NT2/D1 (cell line): ENCODE measurements around the gene RBM5.

ENCODE experiments used
- DNase-seq: peaks from one replicate; pipeline ENCODE4 v3.0.0-alpha.2; 2011; ENCODE audit warnings: low read depth, low spot score
- H3K27me3 ChIP-seq: 2 replicates; pipeline ENCODE4 v1.6.0; 2011; ENCODE audit warnings: mild to moderate bottlenecking; ENCODE audit not compliant: insufficient read length, insufficient read depth
- H3K36me3 ChIP-seq: 2 replicates; pipeline ENCODE4 v1.6.1; 2011; ENCODE audit warnings: mild to moderate bottlenecking, low read length, mixed read lengths; ENCODE audit not compliant: insufficient read depth, insufficient read length
- H3K4me1 ChIP-seq: 2 replicates; pipeline ENCODE4 v1.5.1; 2011; ENCODE audit not compliant: insufficient read depth, insufficient read length
- H3K4me3 ChIP-seq: 2 replicates; pipeline ENCODE4 v1.5.1; 2011; ENCODE audit warnings: low read depth; ENCODE audit not compliant: insufficient read length
- H3K9ac ChIP-seq: 2 replicates; pipeline ENCODE4 v1.6.0; 2011; ENCODE audit warnings: low read depth; ENCODE audit not compliant: insufficient read length
- H3K9me3 ChIP-seq: 2 replicates; pipeline ENCODE4 v1.5.1; 2011; ENCODE audit warnings: mild to moderate bottlenecking, low read length; ENCODE audit not compliant: insufficient read depth
- SUZ12 ChIP-seq: IDR thresholded peaks from 2 replicates; pipeline ENCODE4 v1.6.1; 2011; ENCODE audit not compliant: insufficient read length, insufficient read depth; ENCODE audit errors: extremely low read depth
- YY1 ChIP-seq: IDR thresholded peaks from 2 replicates; pipeline ENCODE4 v1.6.1; 2011; ENCODE audit not compliant: insufficient read length, insufficient read depth
- ZNF274 ChIP-seq: IDR thresholded peaks from 2 replicates; pipeline ENCODE4 v1.6.1; 2011; ENCODE audit warnings: mild to moderate bottlenecking, low read depth, low read length

Gene RBM5

DNA sequence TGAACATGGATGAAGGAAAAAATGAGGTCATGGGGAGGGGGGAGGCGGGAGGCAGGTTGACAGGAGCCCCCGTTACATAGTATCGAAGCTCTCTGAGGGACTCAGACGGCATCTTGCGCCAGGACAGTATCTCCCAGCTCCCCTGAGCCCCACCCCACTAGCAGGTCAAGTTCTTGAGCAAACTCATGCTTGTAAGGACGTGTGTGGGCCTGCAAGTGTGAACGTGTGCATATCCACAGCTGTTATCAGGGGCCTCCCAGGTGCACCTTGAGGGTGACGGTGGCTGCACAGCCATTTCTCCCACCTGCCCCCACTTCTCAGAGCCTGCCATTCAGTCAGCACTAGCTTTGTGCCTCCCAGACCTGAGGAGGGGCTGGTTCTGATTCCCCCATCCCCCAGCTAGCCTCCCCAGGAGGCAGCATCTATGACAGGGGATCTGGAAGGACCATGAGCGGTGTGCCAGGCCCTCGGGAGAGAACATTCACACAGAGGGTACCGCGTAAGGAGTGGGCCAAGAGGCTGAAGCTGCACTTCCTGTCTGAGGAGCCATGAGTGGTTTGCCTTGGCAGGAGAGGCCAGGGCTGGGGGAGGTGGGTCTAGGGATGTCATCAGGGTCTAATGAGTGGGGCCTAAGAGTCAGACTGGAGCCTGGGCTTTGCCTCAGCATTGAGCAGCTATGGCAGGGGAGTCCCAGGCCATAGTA, 69.3 kb downstream of the RBM5 start:
- H3K9me3 ChIP-seq, result no peaks in the 10 kb centered on the region
- H3K4me1 ChIP-seq, result peaks cover 36% of the 10 kb centered on the region
- H3K36me3 ChIP-seq, result peaks cover 29% of the 10 kb centered on the region
- H3K27me3 ChIP-seq, result peaks cover 22% of the 10 kb centered on the region
- H3K9ac ChIP-seq, result peak overlapping the region; percentile 34
- H3K4me3 ChIP-seq, result no peak overlapping the region
- TF ChIP-seq ZNF274 (no peak), SUZ12 (no peak), YY1 (no peak)
- no peak for DNase-seq

DNA sequence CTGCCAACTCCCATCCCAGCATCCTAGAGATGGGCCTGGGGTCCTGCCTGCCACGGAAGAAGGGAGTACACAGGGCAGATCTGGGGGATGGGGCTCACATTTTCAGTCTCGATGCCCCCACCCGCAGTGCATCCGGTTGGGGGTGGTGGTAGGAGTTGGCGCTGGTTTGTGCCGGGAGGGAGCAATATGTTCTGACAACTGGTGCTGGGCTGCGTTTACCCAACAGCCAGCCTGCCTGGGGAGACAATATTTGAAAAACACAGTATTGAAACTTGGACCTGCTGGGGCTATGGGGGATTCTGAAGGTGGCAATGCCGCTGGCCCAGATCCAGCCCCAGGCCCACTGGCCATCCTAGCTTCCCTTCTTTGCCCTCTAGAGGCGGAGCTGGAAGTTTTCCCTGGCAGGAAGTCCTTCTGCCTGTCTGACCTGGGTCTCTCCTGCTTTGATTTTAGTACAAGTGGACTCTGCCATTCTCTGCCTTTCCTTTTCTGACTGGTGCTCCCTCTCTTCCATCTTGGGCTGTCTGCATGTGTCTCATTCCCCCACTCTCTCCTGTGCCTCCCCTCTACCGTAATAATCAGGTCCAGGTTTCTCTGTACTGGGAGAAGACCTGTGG, 69.9 kb downstream of the RBM5 start:
- Histone ChIP-seq H3K9ac (peak overlapping the region; percentile 34), H3K36me3 (peaks cover 34% of the 10 kb centered on the region), H3K4me1 (peaks cover 36% of the 10 kb centered on the region), H3K4me3 (no peak overlapping the region), H3K9me3 (no peaks in the 10 kb centered on the region), H3K27me3 (peaks cover 16% of the 10 kb centered on the region)
- no peak for TF ChIP-seq YY1
- TF ChIP-seq SUZ12, result no peak
- TF ChIP-seq ZNF274, result no peak
- no peak for DNase-seq

DNA sequence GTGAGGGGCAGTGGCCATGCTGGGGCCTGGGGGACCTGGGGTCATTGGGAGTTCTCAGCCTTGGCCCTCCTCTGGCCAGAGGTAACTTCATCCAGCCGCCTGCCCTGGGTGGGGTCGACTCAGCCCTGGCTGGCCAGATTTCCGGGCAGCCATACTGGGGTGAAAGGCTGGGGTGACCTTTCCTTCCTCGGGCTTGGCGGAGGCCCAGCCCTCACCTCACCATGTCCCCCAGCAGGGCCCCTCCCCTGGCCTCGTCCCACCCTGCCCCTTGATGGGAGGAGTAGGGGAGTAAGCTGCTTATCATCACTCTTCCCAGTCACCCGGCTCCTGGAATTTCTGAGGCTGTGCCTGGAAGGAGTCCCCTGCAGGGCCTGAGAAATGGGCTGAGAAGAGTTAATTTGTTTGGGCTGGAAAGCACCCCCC, 71.9 kb downstream of the RBM5 start:
- no peak for DNase-seq
- Histone ChIP-seq H3K27me3 (peaks cover 4% of the 10 kb centered on the region), H3K36me3 (peaks cover 42% of the 10 kb centered on the region), H3K9me3 (no peaks in the 10 kb centered on the region), H3K9ac (no peak overlapping the region), H3K4me1 (peaks cover 41% of the 10 kb centered on the region), H3K4me3 (no peak overlapping the region)
- TF ChIP-seq YY1, result no peak

DNA sequence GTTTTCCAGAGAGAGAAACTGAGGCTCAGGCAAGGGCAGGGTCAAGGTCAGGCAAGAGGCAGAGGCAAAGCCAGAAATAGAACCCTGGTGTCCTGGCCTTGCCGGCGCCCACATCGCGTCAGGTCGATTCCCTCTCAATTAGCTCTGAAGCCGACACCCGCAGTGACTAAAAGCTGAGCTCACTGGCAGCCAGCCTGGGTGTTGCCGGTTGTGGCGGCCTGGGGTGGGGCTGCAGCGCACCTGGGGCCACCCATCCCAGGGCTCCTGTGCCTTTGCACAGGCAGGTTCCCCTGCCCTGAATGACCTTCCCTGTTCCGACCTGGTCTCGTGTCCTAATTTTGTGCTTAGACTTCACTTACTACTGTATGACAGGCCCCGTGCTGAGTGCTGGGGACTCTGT, 72.6 kb downstream of the RBM5 start:
- DNase-seq, result no peak
- Histone ChIP-seq H3K36me3 (peaks cover 42% of the 10 kb centered on the region), H3K9ac (no peak overlapping the region), H3K4me1 (peaks cover 43% of the 10 kb centered on the region), H3K27me3 (no peaks in the 10 kb centered on the region), H3K9me3 (no peaks in the 10 kb centered on the region), H3K4me3 (no peak overlapping the region)
- TF ChIP-seq YY1 (no peak), ZNF274 (no peak), SUZ12 (no peak)

DNA sequence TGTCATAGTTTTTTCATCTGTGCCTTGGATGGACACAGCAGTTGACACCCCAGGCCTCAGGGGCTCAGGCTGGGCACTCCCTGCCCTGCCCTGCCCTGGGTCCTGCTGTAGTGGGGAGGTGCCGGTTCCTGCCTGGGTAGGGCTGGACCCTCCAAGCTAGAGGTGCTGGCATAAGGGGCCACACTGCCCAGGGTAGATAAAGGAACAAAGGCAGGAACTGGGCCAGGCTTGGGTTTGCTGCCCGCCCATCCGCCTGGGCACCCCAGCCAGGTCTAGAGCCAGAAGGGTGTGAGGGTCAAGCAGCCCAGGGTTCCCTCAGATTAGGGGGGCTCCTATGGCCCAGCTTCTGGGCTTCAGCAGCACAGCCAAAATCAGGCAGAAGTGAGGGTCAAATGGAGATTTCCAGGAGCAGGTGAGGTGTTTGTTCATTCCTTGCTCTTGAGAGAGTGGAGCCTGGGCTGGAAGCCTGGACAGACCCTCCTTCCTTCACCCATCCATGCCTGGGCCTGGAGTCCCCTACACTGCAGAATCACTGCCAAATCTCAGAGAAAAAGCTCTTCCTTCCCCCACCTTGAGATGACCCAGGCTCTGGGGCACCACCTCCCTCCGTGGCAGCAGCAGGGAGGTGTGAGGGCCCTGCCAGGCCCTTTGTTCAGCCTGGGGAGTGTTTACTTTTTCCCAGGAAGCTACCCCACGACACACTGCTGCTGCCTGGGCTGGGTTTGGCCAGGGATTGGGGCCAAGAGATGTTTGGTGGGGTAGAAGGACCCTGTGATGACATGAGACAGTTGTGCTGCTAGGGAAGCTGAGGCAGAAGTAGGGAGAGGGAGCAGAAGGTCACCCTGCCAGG, 73.5 kb downstream of the RBM5 start:
- Histone ChIP-seq H3K9ac (peak overlapping the region; percentile 22), H3K4me1 (peaks cover 44% of the 10 kb centered on the region)

DNA sequence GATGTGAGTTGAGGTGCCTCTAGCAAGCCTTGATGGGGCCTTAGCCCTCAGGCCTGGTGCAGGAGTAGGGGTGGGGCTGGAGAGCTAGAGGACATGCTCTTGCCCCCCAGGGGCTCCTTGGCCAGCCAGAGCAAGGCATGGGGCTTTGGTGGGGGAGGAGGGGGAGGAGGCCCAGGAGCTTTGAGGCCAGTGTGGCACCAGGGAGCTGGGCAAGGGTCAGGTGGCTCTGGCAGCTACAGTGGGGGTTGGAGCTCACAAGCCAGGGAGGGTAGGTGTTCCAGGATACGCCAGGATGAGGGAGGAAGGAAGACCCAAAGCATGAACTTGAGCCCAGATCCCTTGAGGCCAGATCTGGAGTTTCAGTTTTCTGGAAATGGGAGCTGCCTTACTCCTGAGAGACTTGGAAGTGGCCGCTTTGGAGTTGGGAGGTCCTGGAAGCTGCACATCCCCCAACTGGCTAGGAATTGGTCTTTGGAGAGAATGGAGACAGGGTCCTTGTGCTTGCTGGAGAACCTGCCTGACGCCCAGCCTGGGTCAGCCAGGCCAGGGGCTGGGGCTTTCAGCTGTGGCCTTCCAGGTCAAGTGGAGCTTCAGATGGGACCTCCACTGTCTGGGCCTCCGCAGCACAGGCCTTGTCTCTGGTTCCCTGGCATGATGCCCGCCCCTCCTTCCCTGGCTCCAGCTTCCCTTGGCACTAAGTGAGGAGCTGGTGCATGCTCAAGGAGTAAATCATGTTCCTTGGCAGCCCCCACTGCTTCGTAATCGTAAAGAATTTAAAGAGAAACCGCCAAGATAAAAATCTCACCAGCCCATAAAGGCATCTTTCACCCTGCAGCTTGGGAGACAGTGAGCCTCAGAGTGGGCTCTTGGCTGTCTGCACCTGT, 75.1 kb downstream of the RBM5 start:
- Histone ChIP-seq H3K4me1 (peaks cover 31% of the 10 kb centered on the region), H3K36me3 (peaks cover 42% of the 10 kb centered on the region), H3K27me3 (no peaks in the 10 kb centered on the region), H3K4me3 (no peak overlapping the region), H3K9me3 (no peaks in the 10 kb centered on the region), H3K9ac (no peak overlapping the region)
- no peak for DNase-seq
- TF ChIP-seq ZNF274 (no peak), SUZ12 (no peak), YY1 (no peak)

More for the DNA sequence above, 73.5 kb downstream of the RBM5 start:
- no peak for DNase-seq
- TF ChIP-seq YY1, result no peak
- no peak for TF ChIP-seq SUZ12
- no peak for TF ChIP-seq ZNF274
- Histone ChIP-seq H3K27me3 (no peaks in the 10 kb centered on the region), H3K9me3 (no peaks in the 10 kb centered on the region), H3K36me3 (peaks cover 42% of the 10 kb centered on the region), H3K4me3 (no peak overlapping the region)
